ENCODE results near the gene DGKB. TPM values are rescaled to one million over a fixed set of nuclear protein-coding genes. Genes with fewer than 3 reads are reported as not detected.

DGKB gene
- total and polyA plus RNA-seq, 2 donors, result 0.09 to 0.19 TPM

DNA sequence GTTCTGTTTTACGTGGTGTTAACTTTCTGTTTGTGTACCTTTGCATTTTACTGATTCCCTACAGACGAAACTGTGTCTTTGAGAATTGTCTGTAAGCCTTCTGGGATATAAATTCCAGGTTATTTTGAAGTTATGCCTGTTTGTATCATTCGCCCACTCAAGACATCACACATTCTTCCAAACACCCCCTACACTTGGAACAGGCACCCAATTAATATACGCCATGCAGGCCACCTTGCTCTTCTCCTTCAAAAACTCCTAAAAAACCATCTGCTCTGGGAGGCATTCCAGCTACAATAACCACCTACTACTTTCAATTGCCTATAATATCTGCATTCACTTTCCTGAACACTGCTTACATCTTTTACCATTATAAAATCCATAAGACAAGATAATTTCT is 453.3 kb downstream of the DGKB start:
- H3K36me3 ChIP-seq (ENCODE audit: control insufficient read depth in 2 of 2, insufficient read depth in 2 of 2, low read length in 1 of 2), result no peaks in the 10 kb centered on the region
- no peaks in the 10 kb centered on the region for H3K4me1 ChIP-seq (ENCODE audit: control insufficient read depth in 2 of 2, insufficient read depth in 2 of 2, low read length in 2 of 2)
- H3K9me3 ChIP-seq (ENCODE audit: control insufficient read depth in 2 of 2, insufficient read depth in 1 of 2, low read length in 1 of 2), result no peaks in the 10 kb centered on the region
- DNase-seq (ENCODE audit: low read depth in 6 of 9, low spot score in 9 of 9), result no peak
- 91% methylated on average over 4 of the region's 4 CpGs for WGBS
- no peaks in the 10 kb centered on the region for H3K27me3 ChIP-seq (ENCODE audit: control insufficient read depth in 2 of 2, insufficient read depth in 1 of 2, low read length in 1 of 2)
- H3K4me3 ChIP-seq (ENCODE audit: low read length in 2 of 2), result no peak overlapping the region
- no peak overlapping the region for H3K27ac ChIP-seq (ENCODE audit: low read depth in 1 of 2, low read length in 1 of 2)

GRCh38 chr7:14446829-14447228 is 455.7 kb downstream of the DGKB start:
- no peak overlapping the region for H3K27ac ChIP-seq (ENCODE audit: low read depth in 1 of 2, low read length in 1 of 2)
- H3K4me3 ChIP-seq (ENCODE audit: low read length in 2 of 2), result no peak overlapping the region
- peak in 2 of 9 donors; percentile 2 to 4 for DNase-seq (ENCODE audit: low read depth in 6 of 9, low spot score in 9 of 9)
- H3K4me1 ChIP-seq (ENCODE audit: control insufficient read depth in 2 of 2, insufficient read depth in 2 of 2, low read length in 2 of 2), result no peaks in the 10 kb centered on the region
- 8% methylated on average over 3 of the region's 3 CpGs for WGBS
- H3K36me3 ChIP-seq (ENCODE audit: control insufficient read depth in 2 of 2, insufficient read depth in 2 of 2, low read length in 1 of 2), result no peaks in the 10 kb centered on the region
- no peaks in the 10 kb centered on the region for H3K27me3 ChIP-seq (ENCODE audit: control insufficient read depth in 2 of 2, insufficient read depth in 1 of 2, low read length in 1 of 2)
- no peaks in the 10 kb centered on the region for H3K9me3 ChIP-seq (ENCODE audit: control insufficient read depth in 2 of 2, insufficient read depth in 1 of 2, low read length in 1 of 2)

DNA sequence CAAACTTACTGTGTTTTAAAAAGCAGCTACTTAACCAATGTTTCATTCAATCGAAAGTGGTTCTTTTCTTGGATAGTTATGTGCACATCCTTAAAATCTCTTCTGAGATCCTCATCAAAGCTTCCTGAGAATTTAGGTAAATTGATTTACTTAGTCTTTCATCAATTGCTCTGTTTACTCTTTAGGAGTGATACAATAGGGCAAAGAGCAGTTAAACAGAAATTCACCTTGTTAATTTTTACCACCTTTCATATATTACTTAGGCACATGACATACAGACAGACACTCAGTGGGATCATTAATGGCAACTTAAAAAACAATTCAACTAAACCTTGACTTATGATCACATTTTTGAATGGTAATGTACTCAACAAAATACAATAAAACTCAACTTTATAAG is 456.3 kb downstream of the DGKB start:
- Histone ChIP-seq H3K4me3 (ENCODE audit: low read length in 2 of 2) (no peak overlapping the region), H3K27me3 (ENCODE audit: control insufficient read depth in 2 of 2, insufficient read depth in 1 of 2, low read length in 1 of 2) (no peaks in the 10 kb centered on the region), H3K27ac (ENCODE audit: low read depth in 1 of 2, low read length in 1 of 2) (no peak overlapping the region), H3K4me1 (ENCODE audit: control insufficient read depth in 2 of 2, insufficient read depth in 2 of 2, low read length in 2 of 2) (no peaks in the 10 kb centered on the region), H3K36me3 (ENCODE audit: control insufficient read depth in 2 of 2, insufficient read depth in 2 of 2, low read length in 1 of 2) (no peaks in the 10 kb centered on the region), H3K9me3 (ENCODE audit: control insufficient read depth in 2 of 2, insufficient read depth in 1 of 2, low read length in 1 of 2) (no peaks in the 10 kb centered on the region)
- 94% methylated on average over 1 of the region's 1 CpG for WGBS
- no peak for DNase-seq (ENCODE audit: low read depth in 6 of 9, low spot score in 9 of 9)

DNA sequence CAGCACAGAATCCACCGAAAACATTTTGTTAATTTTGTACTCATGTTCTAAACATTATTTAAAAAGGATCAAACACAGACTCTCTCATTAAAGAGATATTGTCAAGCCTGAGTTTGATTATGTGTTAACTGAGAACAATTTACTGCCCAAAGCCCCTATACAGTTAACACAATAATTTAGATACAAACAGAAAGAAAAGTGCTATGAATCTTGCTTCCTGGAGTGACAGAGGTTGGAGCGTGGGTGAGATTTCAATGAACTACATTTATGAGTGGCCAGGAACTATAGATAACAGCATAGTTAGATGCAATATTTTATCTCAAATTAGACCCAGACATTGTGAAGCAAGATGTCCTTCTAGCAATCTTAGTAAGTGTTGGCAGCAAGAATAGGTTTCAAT is 464.2 kb downstream of the DGKB start:
- DNase-seq (ENCODE audit: low read depth in 6 of 9, low spot score in 9 of 9), result no peak
- Histone ChIP-seq H3K27me3 (ENCODE audit: control insufficient read depth in 2 of 2, insufficient read depth in 1 of 2, low read length in 1 of 2) (no peaks in the 10 kb centered on the region), H3K4me3 (ENCODE audit: low read length in 2 of 2) (no peak overlapping the region), H3K36me3 (ENCODE audit: control insufficient read depth in 2 of 2, insufficient read depth in 2 of 2, low read length in 1 of 2) (no peaks in the 10 kb centered on the region), H3K9me3 (ENCODE audit: control insufficient read depth in 2 of 2, insufficient read depth in 1 of 2, low read length in 1 of 2) (no peaks in the 10 kb centered on the region), H3K27ac (ENCODE audit: low read depth in 1 of 2, low read length in 1 of 2) (no peak overlapping the region), H3K4me1 (ENCODE audit: control insufficient read depth in 2 of 2, insufficient read depth in 2 of 2, low read length in 2 of 2) (no peaks in the 10 kb centered on the region)
- WGBS, result 99% methylated on average over 2 of the region's 2 CpGs

DNA sequence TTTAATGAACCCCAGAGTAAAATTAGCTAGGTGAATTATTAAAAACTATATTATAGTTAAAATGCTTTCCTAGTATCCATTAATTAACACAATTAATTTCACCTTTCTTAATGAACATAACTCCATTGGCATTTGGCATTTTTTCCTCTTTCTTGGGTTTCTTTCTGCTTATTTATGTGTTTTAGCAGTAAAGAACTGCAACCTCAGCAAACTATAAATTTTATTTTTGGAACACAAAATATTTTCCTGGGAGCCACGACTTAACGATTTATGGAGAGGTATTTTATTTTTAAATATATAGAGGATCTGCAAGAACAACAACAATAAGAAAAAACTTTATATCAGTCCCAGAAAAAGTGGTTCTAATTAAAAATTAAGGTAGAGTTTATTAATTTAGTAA is 465.7 kb downstream of the DGKB start:
- H3K27ac ChIP-seq (ENCODE audit: low read depth in 1 of 2, low read length in 1 of 2), result no peak overlapping the region
- H3K4me1 ChIP-seq (ENCODE audit: control insufficient read depth in 2 of 2, insufficient read depth in 2 of 2, low read length in 2 of 2), result no peaks in the 10 kb centered on the region
- H3K9me3 ChIP-seq (ENCODE audit: control insufficient read depth in 2 of 2, insufficient read depth in 1 of 2, low read length in 1 of 2), result no peaks in the 10 kb centered on the region
- no peaks in the 10 kb centered on the region for H3K36me3 ChIP-seq (ENCODE audit: control insufficient read depth in 2 of 2, insufficient read depth in 2 of 2, low read length in 1 of 2)
- 91% methylated on average over 2 of the region's 2 CpGs for WGBS
- DNase-seq (ENCODE audit: low read depth in 6 of 9, low spot score in 9 of 9), result no peak
- no peaks in the 10 kb centered on the region for H3K27me3 ChIP-seq (ENCODE audit: control insufficient read depth in 2 of 2, insufficient read depth in 1 of 2, low read length in 1 of 2)
- no peak overlapping the region for H3K4me3 ChIP-seq (ENCODE audit: low read length in 2 of 2)

DNA sequence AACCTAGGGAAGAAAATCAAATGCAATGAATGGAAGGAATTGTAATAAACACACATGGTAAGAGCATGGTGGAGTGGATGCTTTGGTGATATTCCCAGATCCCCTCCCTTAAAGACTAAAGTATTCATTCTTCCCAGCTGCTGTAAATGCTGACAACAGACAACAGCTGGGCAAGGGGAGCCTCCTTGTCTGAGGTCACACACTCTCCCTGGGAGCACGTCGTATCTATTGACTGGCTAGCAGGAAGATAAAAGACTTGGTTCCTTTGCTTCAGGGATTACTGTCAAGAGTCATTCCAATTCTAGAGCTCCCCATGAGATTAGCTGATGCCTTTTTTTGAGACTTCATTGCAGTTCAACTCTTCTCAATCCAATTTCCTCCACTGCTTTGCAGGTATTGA is 469.6 kb downstream of the DGKB start:
- no peaks in the 10 kb centered on the region for H3K36me3 ChIP-seq (ENCODE audit: control insufficient read depth in 2 of 2, insufficient read depth in 2 of 2, low read length in 1 of 2)
- no peak overlapping the region for H3K4me3 ChIP-seq (ENCODE audit: low read length in 2 of 2)
- H3K27ac ChIP-seq (ENCODE audit: low read depth in 1 of 2, low read length in 1 of 2), result no peak overlapping the region
- no peak for DNase-seq (ENCODE audit: low read depth in 6 of 9, low spot score in 9 of 9)
- H3K4me1 ChIP-seq (ENCODE audit: control insufficient read depth in 2 of 2, insufficient read depth in 2 of 2, low read length in 2 of 2), result no peaks in the 10 kb centered on the region
- H3K9me3 ChIP-seq (ENCODE audit: control insufficient read depth in 2 of 2, insufficient read depth in 1 of 2, low read length in 1 of 2), result no peaks in the 10 kb centered on the region
- 100% methylated on average over 2 of the region's 2 CpGs for WGBS
- no peaks in the 10 kb centered on the region for H3K27me3 ChIP-seq (ENCODE audit: control insufficient read depth in 2 of 2, insufficient read depth in 1 of 2, low read length in 1 of 2)

DNA sequence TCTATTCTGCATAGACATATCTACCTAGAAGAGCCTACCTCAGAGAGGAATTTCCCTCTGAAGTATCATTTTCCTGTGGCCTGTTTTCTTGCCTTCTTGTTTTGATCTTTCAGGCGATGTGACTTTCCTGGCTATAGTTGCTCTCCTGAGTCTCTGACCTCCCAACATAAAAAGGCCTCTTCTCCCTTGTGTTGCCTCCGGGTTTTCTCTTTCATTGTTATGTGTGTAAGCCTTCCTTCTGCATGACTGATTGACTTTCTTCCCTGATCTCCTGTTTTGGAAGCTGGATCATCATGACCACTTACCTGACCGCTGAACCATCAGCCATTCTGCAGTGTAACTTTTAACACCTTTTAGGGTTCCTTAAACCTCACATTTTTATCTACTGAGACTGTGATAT is 471.6 kb downstream of the DGKB start:
- WGBS, result 93% methylated on average over 3 of the region's 3 CpGs
- H3K36me3 ChIP-seq (ENCODE audit: control insufficient read depth in 2 of 2, insufficient read depth in 2 of 2, low read length in 1 of 2), result no peaks in the 10 kb centered on the region
- no peak overlapping the region for H3K4me3 ChIP-seq (ENCODE audit: low read length in 2 of 2)
- no peak overlapping the region for H3K27ac ChIP-seq (ENCODE audit: low read depth in 1 of 2, low read length in 1 of 2)
- H3K27me3 ChIP-seq (ENCODE audit: control insufficient read depth in 2 of 2, insufficient read depth in 1 of 2, low read length in 1 of 2), result no peaks in the 10 kb centered on the region
- no peaks in the 10 kb centered on the region for H3K9me3 ChIP-seq (ENCODE audit: control insufficient read depth in 2 of 2, insufficient read depth in 1 of 2, low read length in 1 of 2)
- no peaks in the 10 kb centered on the region for H3K4me1 ChIP-seq (ENCODE audit: control insufficient read depth in 2 of 2, insufficient read depth in 2 of 2, low read length in 2 of 2)
- DNase-seq (ENCODE audit: low read depth in 6 of 9, low spot score in 9 of 9), result no peak

DNA sequence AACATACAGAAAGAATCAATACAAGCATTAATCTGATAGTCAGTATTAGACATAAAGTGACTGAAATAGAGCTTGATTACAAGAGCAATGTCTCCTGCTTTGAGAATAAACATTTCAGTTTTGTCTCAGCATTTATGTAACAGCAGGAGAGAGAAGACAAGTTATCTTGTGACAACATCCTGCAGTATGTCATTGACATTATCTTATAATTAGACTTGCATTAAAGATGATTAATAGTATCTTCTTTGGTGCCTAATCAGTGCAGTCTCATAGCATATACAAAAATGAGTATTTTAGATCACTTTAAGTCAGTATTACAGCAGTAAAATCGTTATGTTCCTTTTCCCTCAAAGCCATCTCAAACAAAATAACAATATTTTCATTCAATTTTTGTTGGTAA is 477.0 kb downstream of the DGKB start:
- H3K9me3 ChIP-seq (ENCODE audit: control insufficient read depth in 2 of 2, insufficient read depth in 1 of 2, low read length in 1 of 2), result no peaks in the 10 kb centered on the region
- H3K27ac ChIP-seq (ENCODE audit: low read depth in 1 of 2, low read length in 1 of 2), result no peak overlapping the region
- H3K27me3 ChIP-seq (ENCODE audit: control insufficient read depth in 2 of 2, insufficient read depth in 1 of 2, low read length in 1 of 2), result no peaks in the 10 kb centered on the region
- no peaks in the 10 kb centered on the region for H3K36me3 ChIP-seq (ENCODE audit: control insufficient read depth in 2 of 2, insufficient read depth in 2 of 2, low read length in 1 of 2)
- 84% methylated on average over 1 of the region's 1 CpG for WGBS
- H3K4me1 ChIP-seq (ENCODE audit: control insufficient read depth in 2 of 2, insufficient read depth in 2 of 2, low read length in 2 of 2), result no peaks in the 10 kb centered on the region
- DNase-seq (ENCODE audit: low read depth in 6 of 9, low spot score in 9 of 9), result no peak
- no peak overlapping the region for H3K4me3 ChIP-seq (ENCODE audit: low read length in 2 of 2)

DNA sequence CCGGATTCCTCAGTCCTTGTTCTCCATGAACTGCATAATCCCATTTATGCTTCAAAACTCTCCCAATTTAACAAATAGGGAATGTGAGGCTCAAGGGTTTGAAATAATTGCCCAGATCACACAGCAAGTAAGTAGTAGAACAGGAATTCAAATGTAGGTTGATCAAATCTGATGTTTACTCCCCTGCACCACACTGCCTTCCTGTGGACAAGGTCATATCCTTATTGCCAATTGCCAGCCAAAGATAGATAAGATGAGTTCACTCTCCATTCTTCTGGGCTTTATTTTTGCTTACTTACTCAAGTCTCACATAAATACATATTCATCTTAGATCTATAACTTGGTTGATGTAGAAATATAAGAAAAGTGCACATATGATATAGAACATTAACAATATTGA is 477.9 kb downstream of the DGKB start:
- DNase-seq (ENCODE audit: low read depth in 6 of 9, low spot score in 9 of 9), result no peak

GRCh38 chr7:14420768-14421167 is 481.8 kb downstream of the DGKB start:
- 92% methylated on average over 5 of the region's 5 CpGs for WGBS

More for the DNA sequence above, 477.9 kb downstream of the DGKB start:
- Histone ChIP-seq H3K4me1 (ENCODE audit: control insufficient read depth in 2 of 2, insufficient read depth in 2 of 2, low read length in 2 of 2) (no peaks in the 10 kb centered on the region), H3K27ac (ENCODE audit: low read depth in 1 of 2, low read length in 1 of 2) (no peak overlapping the region), H3K36me3 (ENCODE audit: control insufficient read depth in 2 of 2, insufficient read depth in 2 of 2, low read length in 1 of 2) (no peaks in the 10 kb centered on the region), H3K27me3 (ENCODE audit: control insufficient read depth in 2 of 2, insufficient read depth in 1 of 2, low read length in 1 of 2) (no peaks in the 10 kb centered on the region), H3K4me3 (ENCODE audit: low read length in 2 of 2) (no peak overlapping the region), H3K9me3 (ENCODE audit: control insufficient read depth in 2 of 2, insufficient read depth in 1 of 2, low read length in 1 of 2) (no peaks in the 10 kb centered on the region)
- 97% methylated on average over 1 of the region's 1 CpG for WGBS

More at GRCh38 chr7:14420768-14421167, 481.8 kb downstream of the DGKB start:
- no peaks in the 10 kb centered on the region for H3K27me3 ChIP-seq (ENCODE audit: control insufficient read depth in 2 of 2, insufficient read depth in 1 of 2, low read length in 1 of 2)
- peak in 1 of 9 donors; percentile 2 for DNase-seq (ENCODE audit: low read depth in 6 of 9, low spot score in 9 of 9)
- no peak overlapping the region for H3K27ac ChIP-seq (ENCODE audit: low read depth in 1 of 2, low read length in 1 of 2)
- H3K36me3 ChIP-seq (ENCODE audit: control insufficient read depth in 2 of 2, insufficient read depth in 2 of 2, low read length in 1 of 2), result no peaks in the 10 kb centered on the region
- no peaks in the 10 kb centered on the region for H3K9me3 ChIP-seq (ENCODE audit: control insufficient read depth in 2 of 2, insufficient read depth in 1 of 2, low read length in 1 of 2)
- H3K4me3 ChIP-seq (ENCODE audit: low read length in 2 of 2), result no peak overlapping the region
- no peaks in the 10 kb centered on the region for H3K4me1 ChIP-seq (ENCODE audit: control insufficient read depth in 2 of 2, insufficient read depth in 2 of 2, low read length in 2 of 2)
